GM12892 (cell line): ENCODE data around the gene TTC27.

ENCODE experiments used
- POLR2A ChIP-seq: IDR thresholded peaks from 2 replicates; pipeline ENCODE4 v1.6.1; 2011; ENCODE audit warnings: low read depth, low read length, control low read depth
- POLR2AphosphoS5 ChIP-seq: IDR thresholded peaks from 2 replicates; pipeline ENCODE4 v1.6.1; 2011; ENCODE audit warnings: low read depth, low read length, control low read depth

DNA sequence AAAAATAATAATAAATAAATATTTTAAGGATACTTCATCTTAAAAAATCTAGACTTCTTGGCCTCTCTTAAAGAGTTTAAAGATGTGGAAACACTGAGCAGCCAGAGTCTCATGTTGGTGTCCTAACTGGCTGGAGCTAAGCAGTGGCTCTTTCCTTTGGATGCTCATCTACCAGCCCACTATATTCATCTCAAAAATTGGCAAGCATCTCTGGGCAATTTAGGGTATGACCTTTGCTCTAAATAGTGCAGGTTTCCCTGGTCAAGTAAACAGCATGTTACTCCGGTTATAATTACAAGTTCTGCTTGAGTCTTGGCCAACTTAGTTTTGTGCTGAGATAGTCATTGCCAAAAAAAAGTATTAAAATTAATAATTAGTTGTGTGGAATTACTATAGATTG lies 117.8 kb downstream of the TTC27 start:
- no peak for TF ChIP-seq POLR2A
- TF ChIP-seq POLR2AphosphoS5 = no peak
